ENCODE data around the gene BNIP5.
A peak's percentile ranks its signal among the peaks of the same experiment; 100 is the strongest.

Gene BNIP5

GRCh38 chr6:36336779-36337241 is at the start of gene BNIP5:
TSS of gene BNIP5 (minus strand) at chr6:36336888. CDS start at chr6:36330690, 6,198 bp downstream.
- Histone ChIP-seq H3K9me3 (ENCODE audit: severe bottlenecking) (no peaks in the 10 kb centered on the region), H3K27me3 (ENCODE audit: insufficient read depth, low read depth, severe bottlenecking) (no peaks in the 10 kb centered on the region), H3K4me3 (ENCODE audit: low read depth, low read length) (no peak within 1 kb of the TSS), H3K36me3 (no peaks in the 10 kb centered on the region), H3K27ac (no peak within 1 kb of the TSS)
- peak; percentile 56 for DNase-seq
- TF ChIP-seq, protein P1, sequence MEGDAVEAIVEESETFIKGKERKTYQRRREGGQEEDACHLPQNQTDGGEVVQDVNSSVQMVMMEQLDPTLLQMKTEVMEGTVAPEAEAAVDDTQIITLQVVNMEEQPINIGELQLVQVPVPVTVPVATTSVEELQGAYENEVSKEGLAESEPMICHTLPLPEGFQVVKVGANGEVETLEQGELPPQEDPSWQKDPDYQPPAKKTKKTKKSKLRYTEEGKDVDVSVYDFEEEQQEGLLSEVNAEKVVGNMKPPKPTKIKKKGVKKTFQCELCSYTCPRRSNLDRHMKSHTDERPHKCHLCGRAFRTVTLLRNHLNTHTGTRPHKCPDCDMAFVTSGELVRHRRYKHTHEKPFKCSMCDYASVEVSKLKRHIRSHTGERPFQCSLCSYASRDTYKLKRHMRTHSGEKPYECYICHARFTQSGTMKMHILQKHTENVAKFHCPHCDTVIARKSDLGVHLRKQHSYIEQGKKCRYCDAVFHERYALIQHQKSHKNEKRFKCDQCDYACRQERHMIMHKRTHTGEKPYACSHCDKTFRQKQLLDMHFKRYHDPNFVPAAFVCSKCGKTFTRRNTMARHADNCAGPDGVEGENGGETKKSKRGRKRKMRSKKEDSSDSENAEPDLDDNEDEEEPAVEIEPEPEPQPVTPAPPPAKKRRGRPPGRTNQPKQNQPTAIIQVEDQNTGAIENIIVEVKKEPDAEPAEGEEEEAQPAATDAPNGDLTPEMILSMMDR (IDR thresholded peaks at IDR 0.05; ENCODE audit: low read depth, low read length) = no peak

DNA sequence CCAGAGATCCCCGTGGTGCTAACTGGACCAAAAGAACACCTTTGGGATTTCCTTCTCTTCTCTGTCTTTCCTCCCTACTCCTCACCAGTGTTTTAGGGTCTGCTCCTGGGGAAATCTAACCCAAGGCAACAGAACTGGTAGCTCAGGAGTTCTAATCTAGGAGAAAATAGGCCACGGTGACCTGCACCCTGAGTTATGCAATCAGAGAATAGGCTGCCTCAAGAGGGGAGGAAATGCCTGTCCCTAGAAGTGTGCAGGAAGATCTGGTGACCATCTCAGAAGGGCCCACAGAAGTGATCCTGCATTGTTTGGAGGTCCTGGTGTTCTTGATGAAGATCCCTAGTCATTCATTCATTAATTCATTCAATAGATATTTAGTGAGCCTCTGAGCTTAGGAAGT is 47.4 kb upstream of the BNIP5 start:
- DNase-seq = no peak
- TF ChIP-seq, protein P1 (IDR thresholded peaks at IDR 0.05; ENCODE audit: low read depth, low read length) = no peak
- no peak overlapping the region for H3K27ac ChIP-seq
- H3K9me3 ChIP-seq (ENCODE audit: severe bottlenecking) = no peaks in the 10 kb centered on the region
- H3K27me3 ChIP-seq (ENCODE audit: insufficient read depth, low read depth, severe bottlenecking) = no peaks in the 10 kb centered on the region
- no peaks in the 10 kb centered on the region for H3K36me3 ChIP-seq
- H3K4me3 ChIP-seq (ENCODE audit: low read depth, low read length) = no peak overlapping the region

DNA sequence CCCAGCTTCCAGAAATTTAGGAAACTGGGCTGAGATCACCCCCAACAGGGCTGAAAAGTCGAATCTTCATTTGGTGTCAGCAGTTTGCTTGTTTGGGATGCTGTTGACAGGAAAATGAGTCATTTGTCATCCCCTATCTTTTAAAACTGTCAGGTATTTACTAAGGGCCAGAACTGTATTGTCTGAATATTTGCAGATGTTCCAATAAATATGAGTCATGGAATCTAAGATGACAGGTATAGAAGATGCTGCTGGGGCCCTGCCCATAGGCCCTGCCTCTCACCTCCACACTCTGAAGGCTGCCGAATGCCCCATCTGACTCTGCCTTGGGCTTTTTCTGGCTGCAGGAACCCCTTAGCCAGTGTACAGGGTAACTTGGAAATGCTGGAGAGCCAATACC is 46.9 kb upstream of the BNIP5 start:
- H3K9me3 ChIP-seq (ENCODE audit: severe bottlenecking) = no peaks in the 10 kb centered on the region
- no peak overlapping the region for H3K4me3 ChIP-seq (ENCODE audit: low read depth, low read length)
- H3K27ac ChIP-seq = no peak overlapping the region
- DNase-seq = no peak
- no peaks in the 10 kb centered on the region for H3K36me3 ChIP-seq
- TF ChIP-seq, protein P1 (IDR thresholded peaks at IDR 0.05; ENCODE audit: low read depth, low read length) = no peak
- H3K27me3 ChIP-seq (ENCODE audit: insufficient read depth, low read depth, severe bottlenecking) = no peaks in the 10 kb centered on the region

GRCh38 chr6:36382976-36383375 is 46.3 kb upstream of the BNIP5 start:
- H3K4me3 ChIP-seq (ENCODE audit: low read depth, low read length) = no peak overlapping the region
- no peak overlapping the region for H3K27ac ChIP-seq
- TF ChIP-seq, protein P1 (IDR thresholded peaks at IDR 0.05; ENCODE audit: low read depth, low read length) = no peak
- H3K9me3 ChIP-seq (ENCODE audit: severe bottlenecking) = no peaks in the 10 kb centered on the region
- no peaks in the 10 kb centered on the region for H3K27me3 ChIP-seq (ENCODE audit: insufficient read depth, low read depth, severe bottlenecking)
- no peak for DNase-seq
- no peaks in the 10 kb centered on the region for H3K36me3 ChIP-seq

GRCh38 chr6:36381502-36382389 is 45.1 kb upstream of the BNIP5 start:
- TF ChIP-seq, protein P1 (IDR thresholded peaks at IDR 0.05; ENCODE audit: low read depth, low read length) = no peak
- no peak for DNase-seq
- Histone ChIP-seq H3K27ac (no peak overlapping the region), H3K4me3 (ENCODE audit: low read depth, low read length) (no peak overlapping the region), H3K9me3 (ENCODE audit: severe bottlenecking) (no peaks in the 10 kb centered on the region), H3K27me3 (ENCODE audit: insufficient read depth, low read depth, severe bottlenecking) (no peaks in the 10 kb centered on the region), H3K36me3 (no peaks in the 10 kb centered on the region)

All from WERI-Rb-1 (cell line).